GM19467 (cell line): ENCODE data around the gene SLC10A6.

ENCODE experiments used
- ATAC-seq: cut with Tn5 transposase; IDR thresholded peaks from one replicate; pipeline ENCODE4 v1.9.1; 2021; ENCODE audit warnings: mild to moderate bottlenecking, moderate library complexity; ENCODE audit not compliant: unreplicated experiment

SLC10A6 gene

DNA sequence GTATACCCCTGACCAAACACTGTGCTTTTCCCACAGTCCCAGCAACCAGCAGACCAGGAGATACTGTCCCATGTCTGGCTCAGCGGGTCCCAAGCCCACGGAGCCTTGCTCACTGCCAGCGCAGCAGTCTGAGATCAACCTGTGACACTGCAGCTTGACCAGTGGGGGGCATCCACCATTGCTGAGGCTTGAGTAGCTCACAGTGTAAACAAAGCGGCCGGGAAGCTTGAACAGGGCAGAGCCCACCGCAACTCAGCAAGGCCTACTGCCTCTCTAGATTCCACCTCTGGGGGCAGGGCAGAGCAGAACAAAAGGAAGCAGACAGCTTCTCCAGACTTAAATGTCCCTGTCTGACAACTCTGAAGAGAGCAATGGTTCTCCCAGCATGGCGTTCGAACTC, 58.1 kb downstream of the SLC10A6 start:
- ATAC-seq = no peak

DNA sequence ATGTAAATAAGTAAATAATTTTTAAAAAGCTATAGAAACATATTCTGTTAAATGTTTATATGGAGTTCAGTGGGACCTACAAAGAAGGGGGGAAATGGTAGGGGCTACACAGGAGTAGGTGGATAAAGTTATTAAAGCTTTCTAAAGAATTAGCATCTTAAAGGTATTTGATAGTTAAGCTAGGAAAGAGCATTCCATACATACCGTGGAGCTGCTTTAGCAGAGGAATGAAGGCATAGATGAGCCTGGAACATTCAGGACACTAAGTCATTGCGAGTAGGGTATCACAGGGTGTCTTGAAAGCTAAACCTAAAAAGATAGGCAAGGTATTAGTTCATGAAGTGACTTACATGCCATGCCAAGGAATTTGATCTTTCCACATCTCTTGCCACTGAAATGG, 60.4 kb downstream of the SLC10A6 start:
- no peak for ATAC-seq

DNA sequence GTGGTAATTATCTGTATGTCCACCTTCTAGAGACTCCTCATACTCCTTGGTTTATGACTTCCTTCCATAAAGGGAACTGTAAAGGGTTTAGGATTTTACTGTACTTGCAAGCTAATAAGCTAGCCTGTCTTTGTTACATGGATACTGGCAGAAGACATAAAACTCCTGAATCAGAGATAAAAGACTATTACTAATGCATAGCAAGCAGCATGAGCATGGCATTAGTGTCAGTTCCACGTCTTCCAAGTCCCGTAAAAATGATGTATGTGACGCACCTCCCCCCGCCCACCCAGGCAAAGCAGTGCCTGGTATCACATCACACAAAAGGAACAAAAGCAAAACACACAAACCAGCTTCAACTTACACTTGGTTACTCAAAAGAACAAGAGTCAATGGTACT, 71.0 kb downstream of the SLC10A6 start:
- no peak for ATAC-seq

DNA sequence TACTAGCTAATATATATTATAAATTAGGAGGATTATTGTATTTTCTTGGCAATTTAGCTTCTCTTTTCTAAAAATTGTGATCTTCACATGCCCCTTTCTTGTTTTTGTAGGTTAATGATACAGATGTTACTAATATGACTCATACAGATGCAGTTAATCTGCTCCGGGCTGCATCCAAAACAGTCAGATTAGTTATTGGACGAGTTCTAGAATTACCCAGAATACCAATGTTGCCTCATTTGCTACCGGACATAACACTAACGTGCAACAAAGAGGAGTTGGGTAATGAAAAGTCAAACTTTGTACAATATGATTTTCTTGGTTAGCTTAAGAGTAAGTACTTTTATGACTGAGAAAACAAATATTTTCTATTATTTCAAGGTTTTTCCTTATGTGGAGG, 74.1 kb downstream of the SLC10A6 start:
- no peak for ATAC-seq
